GM21423 (cell line): ENCODE results near the gene NLRP5.
"Not testable (repeated sequence)": the region's sequence is repeated elsewhere in the genome, so short reads cannot be mapped to it uniquely, and the experiment has no call there.

ENCODE experiments used
- ATAC-seq: cut with Tn5 transposase; IDR thresholded peaks from one replicate; pipeline ENCODE4 v1.9.1; 2021; ENCODE audit warnings: mild to moderate bottlenecking, moderate library complexity; ENCODE audit not compliant: unreplicated experiment

NLRP5 gene

GRCh38 chr19:56098237-56098636 lies 111.7 kb downstream of the NLRP5 start:
- not testable (repeated sequence) for ATAC-seq

GRCh38 chr19:56098731-56099568 lies 112.4 kb downstream of the NLRP5 start:
- ATAC-seq = no peak

- no peak for ATAC-seq
Observed at GRCh38 chr19:56099638-56100539, 113.3 kb downstream of the NLRP5 start.

GRCh38 chr19:56101095-56101494 lies 114.5 kb downstream of the NLRP5 start:
- ATAC-seq = no peak

GRCh38 chr19:56101746-56102535 lies 115.4 kb downstream of the NLRP5 start:
- no peak for ATAC-seq

GRCh38 chr19:56103027-56103614 lies 116.5 kb downstream of the NLRP5 start:
- no peak for ATAC-seq

- no peak for ATAC-seq
Observed at GRCh38 chr19:56104423-56104822, 117.8 kb downstream of the NLRP5 start.

- no peak for ATAC-seq
Observed at GRCh38 chr19:56105090-56105701, 118.6 kb downstream of the NLRP5 start.

GRCh38 chr19:56105831-56106396 lies 119.3 kb downstream of the NLRP5 start:
- ATAC-seq = not testable (repeated sequence)

- no peak for ATAC-seq
Observed at GRCh38 chr19:56106397-56106849, 119.8 kb downstream of the NLRP5 start.

- no peak for ATAC-seq
Observed at GRCh38 chr19:56106993-56107392, 120.4 kb downstream of the NLRP5 start.

GRCh38 chr19:56107626-56108351 lies 121.2 kb downstream of the NLRP5 start:
- ATAC-seq = no peak

GRCh38 chr19:56108447-56109195 lies 122.0 kb downstream of the NLRP5 start:
- ATAC-seq = no peak

- ATAC-seq = no peak
Observed at GRCh38 chr19:56109226-56109625, 122.7 kb downstream of the NLRP5 start.

GRCh38 chr19:56110515-56111448 lies 124.2 kb downstream of the NLRP5 start:
- no peak for ATAC-seq
